Activated CD4-positive, CD25-positive, alpha-beta regulatory T cell treated with anti-CD3 and anti-CD28 coated beads, Interleukin-2, amount 50 U/mL, for 16 hours (primary cell): ENCODE measurements around the gene SERPINE3.

Source experiments
- DNase-seq: peaks from one replicate; pipeline ENCODE4 v3.0.0-alpha.2; 2020; ENCODE audit warnings: low read depth, low spot score

Gene SERPINE3

DNA sequence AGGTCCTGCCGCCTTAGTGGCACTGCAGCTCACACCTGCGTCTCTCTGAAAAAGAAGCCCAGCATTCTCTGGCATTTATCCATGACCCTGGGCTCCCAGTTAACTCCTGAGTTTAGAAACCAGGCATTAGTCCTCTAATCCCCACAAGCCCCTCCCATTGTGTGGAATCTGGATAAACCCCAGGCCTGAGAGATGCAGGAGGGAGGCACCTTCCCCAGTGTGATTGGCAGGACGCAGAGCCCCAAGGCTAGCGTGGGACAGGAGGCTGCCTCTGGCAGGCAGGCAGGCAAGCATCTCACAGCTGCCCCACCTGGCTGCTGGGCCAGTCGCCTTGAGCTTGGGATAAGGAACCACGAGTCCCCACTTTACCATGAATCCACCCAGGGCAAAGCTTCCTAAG lies 11.0 kb upstream of the SERPINE3 start:
- DNase-seq: no peak

DNA sequence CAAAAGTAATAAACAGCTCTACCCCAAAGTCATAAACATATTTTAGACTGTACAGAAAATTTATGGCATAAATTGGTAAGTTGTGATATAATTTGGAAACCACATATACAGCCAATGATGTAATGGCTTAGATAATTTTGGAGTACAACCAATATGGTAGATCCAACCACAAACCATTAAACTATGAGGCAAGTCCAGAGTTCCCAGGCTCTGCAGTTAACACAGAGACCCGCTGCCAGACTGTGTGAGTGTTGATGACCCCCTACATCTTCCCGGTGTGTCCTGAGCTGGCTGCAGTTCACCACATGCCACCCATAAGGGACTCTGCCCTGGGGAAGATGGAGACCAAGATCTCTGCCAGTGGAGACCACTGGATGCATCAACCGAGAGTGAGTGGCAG lies 9.9 kb upstream of the SERPINE3 start:
- no peak for DNase-seq

DNA sequence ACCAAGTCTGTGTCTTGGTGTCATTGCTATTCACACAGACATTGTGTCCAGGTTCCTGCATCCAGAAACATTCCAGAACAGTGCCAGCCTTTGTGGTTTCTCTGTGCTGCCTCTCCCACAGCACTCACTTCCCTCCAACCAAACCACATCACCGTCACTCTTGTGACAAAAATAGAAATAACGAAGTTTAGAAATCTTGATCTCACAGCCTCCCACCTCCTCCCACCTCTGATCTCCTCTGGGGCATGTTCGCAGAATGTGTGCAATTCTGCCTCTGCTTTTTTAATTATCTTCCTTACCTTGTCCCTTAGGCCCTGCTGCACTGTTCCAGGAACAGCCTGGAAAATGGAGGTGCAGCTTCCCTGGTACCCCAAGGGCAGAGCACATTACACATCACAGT lies 8.7 kb upstream of the SERPINE3 start:
- DNase-seq: no peak

DNA sequence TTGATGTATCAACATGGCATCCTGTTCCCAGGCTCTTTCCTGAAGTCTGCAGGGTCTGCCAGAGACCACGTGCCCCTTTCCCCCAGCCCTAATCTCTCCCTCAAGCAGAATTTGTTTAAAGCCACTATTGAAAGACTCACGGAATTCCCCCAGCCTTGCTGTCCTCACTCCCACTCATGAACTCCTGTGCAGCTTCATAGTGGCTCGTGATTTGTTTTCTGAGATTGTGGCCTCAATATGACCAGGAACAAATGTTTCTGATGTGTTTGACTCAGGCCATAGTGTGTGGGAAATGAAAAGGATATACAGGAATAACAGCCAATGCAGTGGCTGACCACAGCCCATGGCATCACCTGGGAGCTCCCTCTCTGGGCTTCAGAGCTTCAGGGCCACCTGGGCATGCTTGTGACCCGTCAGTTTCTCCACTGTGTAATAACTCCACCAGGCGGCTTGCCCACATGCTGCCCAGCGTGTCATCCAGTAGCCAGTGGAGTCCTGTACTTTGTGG lies 8.1 kb upstream of the SERPINE3 start:
- DNase-seq: no peak

DNA sequence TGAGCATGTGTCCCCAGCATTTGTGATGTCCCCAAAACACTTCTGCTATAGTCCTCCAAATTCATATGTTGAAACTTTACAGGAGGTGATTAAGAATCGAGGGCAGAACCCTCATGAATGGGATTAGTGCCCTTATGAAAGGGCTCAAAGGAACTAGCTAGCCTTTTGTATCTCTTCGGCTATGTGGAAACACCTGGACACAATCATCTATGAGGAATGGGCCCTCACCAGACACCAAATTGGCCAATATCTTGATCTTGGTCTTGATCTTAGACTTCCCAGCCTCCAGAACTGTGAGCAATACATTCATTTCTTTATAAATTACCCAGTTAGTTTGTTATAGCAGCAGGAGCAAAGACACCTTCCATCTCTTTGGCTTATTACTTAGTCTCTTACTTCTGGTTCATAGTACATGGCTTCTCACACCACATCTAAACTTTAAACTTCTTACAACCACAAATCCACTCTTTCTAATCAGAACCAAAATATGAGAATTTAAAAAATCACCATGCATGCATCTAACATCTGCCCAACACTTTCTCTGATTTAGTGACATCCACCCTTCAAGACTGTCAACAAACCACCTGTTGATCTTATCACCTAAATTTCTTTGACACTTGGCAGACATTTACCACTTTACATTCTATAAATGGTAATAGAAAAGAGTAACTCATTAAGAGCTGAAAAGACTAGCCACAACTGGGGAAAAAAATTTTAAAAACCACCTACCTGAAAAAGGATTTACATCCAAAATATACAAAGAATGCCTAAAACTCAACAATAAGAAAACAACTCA lies 6.7 kb upstream of the SERPINE3 start:
- no peak for DNase-seq

DNA sequence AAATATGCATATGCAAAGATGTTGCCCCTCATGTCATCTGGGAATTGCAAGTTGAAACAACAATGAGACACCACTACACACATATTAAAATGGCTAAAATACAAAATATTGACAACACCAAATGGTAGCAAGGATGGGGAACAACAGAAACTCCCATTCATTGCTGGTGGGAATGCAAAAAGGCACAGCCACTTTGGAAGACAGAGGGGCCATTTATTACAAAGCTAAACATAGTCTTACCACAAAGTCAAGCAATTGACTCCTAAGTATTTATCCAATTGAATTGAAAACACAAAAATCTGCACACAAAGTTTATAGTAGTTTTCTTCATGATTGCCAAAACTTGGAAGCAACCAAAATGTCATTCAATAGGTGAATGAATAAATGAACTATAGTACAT lies 6.1 kb upstream of the SERPINE3 start:
- DNase-seq: no peak

DNA sequence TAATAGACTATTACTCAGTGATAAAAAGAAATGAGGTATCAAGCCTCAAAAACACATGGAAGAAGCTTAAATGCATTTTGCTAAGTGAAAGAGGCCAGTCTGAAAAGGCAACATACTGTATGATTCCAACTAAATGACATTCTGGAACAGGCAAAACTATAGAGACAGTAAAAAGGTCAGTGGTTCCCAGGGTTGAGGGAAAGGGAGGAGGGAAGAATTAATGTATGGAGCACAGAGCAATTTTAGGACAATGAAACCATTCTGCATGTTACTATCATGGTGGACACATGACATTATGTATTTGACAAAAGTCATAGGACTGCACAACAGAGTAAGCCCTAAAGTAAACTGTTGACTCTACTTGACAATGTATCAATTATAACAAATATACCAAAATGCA lies 5.7 kb upstream of the SERPINE3 start:
- no peak for DNase-seq

DNA sequence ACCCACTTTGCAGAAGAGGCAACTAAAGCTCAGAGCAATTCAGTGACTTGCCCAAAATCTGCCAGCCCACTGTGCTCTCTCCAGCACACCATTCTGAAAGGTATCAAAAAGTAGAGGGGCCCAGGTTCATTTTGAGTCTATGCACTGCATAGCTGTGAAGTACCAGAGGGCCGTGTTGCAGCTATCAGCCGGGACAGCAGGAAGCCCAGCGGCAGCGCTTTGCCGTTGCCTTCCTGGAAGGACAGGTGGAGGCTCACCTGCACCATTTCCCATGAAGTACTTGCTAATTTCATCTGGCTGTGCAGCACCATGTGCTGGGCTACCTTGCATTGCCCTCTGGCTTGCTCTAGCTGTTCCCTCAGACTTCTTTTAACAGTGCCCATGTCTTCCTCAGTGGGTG lies 2.7 kb upstream of the SERPINE3 start:
- no peak for DNase-seq

DNA sequence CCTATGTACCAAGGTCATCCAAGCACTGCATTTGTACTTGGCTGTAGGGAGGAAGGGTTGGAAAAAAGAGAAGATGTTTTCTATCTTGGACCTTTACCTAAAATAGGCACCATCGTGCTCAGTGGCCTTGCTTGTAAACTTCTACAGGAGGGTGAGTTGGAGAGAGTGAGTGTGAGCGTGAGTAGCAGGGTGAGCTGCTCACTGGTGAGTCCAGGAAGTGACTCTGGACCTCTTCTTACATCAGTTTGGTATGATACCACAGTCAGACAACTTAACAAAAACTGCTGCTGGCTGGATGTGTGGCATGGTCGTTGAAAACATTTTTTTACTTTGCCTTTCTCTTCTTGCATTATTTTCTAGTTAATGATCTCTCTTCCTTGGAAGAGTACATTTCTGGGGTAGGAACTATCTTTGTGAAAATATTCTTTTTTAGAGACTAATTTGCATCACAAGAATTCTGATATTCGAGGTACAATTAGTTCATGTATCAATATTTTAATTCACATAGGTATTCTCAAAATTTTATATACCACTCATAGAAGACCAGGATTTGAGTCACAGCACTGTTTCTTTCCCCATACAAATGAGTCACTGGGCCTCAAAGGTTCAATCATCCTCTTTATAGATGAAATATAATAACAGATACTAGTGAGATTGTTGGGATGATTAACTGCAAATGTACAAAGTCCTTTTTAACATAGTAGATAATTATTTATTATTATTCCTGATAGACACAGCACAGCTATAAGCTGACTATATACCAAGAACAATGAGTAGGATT lies 651 bp downstream of the SERPINE3 start:
- DNase-seq: no peak

DNA sequence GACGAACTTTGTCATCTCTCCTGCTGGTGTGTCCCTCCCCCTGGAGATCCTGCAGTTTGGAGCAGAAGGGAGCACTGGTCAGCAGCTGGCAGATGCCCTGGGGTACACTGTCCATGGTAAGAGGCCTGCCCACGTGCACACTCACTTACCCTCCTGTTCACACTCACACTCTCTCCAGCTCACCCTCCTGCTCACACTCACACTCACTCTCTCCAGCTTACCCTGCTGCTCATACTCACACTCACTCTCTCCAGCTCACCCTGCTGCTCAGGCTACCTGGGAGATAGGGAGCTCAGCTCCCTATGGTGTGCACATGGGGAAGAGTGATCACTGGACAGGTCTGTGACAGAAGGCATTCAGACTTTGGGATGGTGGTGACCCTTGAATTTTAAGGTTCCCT lies 1.7 kb downstream of the SERPINE3 start:
- no peak for DNase-seq

DNA sequence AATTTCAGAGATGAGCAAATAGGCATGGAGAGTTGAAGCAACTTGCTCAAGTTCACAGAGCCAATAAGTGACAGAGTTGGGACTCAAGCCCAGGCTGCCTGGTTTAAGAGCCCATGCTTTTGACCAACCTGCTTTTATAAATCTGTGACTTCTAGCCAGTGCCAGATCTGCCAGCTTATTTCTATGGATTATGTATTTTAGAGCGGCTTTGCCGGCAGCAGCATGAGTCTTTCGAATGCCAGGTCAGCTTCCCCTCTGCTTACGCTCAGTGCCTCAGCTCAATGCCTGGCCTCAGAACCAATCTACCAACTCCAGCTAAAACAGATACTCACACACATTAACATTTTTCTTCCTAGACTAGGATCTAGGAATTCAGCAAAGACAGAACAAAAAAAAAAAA lies 2.3 kb downstream of the SERPINE3 start:
- DNase-seq: no peak

DNA sequence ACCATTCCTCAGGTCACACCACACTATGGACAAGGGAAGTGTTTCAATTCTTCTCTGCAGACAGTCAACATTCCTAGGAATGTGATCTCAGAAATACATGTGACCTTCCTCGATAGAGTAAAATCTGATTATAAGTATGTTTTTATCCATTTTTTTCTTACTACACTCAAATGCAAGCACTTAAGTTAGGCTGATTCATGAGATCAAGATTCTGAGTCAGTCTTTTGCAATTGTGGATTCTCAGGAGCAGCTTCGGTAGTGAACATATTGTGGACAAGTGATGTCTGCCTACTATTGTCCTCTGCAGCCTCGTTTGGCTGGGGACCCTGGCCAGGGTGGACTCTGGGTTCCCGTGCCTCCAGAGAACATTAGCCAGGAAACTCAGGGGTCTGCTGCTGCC lies 3.2 kb downstream of the SERPINE3 start:
- no peak for DNase-seq

DNA sequence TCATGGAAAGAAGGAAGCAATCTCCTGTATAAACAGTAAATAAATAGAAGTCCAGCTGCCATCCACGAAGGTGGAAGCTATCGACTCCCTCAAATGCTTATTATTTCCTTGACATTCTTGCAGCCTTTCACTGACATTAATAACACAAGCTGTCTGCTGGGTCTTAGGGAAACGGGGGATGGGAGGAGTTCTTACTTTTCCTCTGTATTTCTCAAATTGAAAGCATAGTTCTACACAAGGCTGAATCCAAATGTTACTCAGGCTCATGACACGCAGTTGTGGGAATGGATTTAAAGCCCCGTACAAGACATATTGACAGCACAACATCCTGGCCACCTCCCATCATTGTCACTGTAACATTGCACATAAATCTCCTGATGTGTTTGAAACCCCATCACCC lies 4.0 kb downstream of the SERPINE3 start:
- no peak for DNase-seq

DNA sequence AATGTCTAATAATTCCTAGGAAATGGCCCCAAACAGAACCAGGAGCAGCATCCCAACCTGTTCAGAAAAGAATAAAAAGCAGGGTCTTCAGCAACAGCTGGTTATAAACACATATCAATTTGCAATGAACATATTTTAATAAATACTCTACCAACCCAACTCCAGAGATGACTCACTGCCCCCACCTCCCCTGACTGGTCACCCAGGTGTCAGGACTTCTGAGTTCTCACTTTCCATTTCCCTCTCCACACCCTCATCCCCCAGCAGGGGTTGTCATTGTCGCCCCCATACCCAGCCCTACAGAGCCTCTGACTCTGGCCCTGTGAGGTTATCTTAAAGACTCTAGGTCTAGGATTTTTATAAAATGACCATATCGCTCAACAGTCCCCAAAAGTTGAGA lies 6.9 kb downstream of the SERPINE3 start:
- no peak for DNase-seq

DNA sequence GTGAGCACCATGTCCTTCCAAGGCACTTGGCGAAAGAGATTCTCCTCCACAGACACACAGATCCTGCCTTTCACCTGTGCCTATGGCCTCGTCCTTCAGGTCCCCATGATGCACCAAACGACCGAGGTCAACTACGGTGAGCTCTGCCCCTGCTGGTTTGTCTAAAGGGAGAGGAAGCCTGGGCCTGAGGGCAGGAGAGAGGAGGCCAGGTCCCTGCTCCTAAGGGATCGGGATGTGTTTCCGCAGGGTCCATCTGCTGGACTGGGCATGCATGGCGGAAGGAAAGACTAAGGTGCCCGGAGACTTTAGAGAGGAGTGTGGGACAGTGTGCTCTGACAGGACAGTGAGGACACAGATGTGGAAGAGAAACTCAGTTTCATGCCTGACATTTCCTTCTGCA lies 7.6 kb downstream of the SERPINE3 start:
- no peak for DNase-seq

DNA sequence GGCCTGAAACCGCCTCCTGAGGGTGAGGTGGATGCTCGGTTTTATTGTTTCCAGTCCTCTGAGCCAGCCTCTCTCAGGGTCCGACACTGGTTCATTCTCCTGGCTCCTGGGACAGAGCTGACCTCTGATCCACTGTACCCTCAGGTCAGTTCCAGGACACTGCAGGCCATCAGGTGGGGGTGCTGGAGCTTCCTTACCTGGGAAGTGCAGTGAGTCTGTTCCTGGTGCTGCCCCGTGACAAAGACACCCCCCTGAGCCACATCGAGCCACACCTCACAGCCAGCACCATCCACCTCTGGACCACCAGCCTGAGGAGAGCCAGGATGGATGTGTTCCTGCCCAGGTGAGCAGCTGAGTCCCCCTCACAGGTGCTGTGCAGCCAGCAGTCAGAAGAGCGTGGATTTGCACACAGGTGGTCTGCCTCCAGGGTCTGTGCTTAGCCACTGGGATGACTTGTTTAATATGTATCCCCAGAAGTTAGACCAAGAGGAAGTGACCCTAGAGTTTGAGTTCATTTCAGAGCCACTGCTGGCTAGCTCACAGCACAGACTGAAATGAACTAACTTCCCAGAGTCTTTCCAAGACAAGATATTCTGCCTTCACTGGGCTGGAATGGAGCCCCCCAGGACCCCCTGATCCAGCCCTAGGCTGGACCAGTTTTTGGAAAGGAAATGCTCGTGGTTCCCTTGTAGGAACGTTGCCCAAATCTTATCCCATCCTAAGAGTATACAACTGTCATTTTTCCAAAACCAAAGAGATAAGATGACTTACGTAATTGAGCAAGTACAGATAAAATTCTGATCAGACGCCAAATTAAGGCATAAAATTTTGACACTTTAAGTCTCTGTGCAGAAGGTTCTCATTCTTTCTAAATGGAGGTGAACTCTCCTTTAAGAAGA lies 8.8 kb downstream of the SERPINE3 start:
- no peak for DNase-seq

DNA sequence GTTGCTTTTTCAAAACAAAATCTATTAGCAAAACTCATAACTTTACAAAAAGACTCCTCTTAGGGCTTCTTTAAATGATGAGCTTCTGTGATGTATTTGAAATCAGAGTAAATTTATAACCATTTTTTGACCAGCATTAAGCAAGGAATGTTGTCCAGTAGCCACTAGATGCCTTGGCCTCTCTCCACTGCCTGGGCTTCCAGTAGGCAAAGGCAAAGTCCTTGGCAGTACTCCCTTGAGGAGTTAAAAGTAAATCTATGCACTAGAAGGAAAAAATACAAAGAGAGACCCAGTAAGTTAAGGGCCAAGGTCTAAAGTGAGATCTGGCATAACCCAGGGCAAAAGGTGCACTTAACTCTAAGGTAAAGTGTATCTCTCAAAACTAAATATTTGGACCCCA lies 9.5 kb downstream of the SERPINE3 start:
- DNase-seq: no peak

DNA sequence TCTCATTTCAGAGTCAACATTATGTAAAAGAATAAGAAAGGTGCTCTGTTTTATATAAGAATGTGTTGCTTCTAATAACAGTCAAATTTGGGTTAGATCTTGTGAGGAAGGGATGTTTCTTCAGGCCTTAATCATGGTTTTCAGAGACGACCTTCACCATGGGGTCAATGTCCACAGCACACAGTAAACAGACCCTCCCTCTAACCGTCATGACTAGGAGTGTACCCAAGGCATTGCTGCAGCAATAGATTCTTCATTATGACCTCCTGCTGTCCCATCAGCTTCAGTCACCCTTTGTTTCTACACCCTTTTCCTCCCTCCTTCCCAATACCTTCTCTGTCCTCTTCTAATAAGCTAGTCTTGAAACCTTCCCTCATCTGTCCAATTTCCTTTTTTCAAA lies 15.7 kb downstream of the SERPINE3 start:
- no peak for DNase-seq

DNA sequence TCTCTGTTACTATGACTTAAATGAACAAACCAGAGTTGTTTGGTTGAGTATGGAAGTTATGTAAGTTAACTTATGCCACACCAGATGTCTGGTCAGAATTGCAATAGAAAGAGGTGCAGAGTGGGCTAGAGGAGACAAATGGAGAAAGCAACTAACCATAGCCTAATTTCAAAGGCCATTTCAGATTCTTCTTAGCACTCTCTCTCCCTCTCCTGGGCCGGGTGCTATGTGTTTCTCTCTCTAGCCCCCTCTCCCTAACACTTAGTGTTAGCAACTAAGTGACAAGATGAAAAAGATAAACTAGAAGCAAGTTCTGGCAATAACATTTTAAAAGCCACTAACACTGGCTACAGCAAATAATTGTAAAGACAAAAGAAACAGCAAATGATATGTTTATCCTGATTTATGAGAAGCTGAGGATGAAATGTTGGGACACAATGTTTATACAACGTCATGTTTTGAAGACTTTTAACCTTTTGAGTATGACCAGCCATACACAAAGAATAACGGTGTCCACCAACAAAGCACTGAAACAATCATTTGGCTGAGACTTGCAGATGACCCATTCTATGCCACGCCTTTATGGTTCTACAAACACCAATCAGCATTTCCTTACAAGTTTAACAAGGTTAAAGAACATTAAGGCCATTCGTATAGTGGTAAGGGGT lies 18.6 kb downstream of the SERPINE3 start:
- DNase-seq: no peak

DNA sequence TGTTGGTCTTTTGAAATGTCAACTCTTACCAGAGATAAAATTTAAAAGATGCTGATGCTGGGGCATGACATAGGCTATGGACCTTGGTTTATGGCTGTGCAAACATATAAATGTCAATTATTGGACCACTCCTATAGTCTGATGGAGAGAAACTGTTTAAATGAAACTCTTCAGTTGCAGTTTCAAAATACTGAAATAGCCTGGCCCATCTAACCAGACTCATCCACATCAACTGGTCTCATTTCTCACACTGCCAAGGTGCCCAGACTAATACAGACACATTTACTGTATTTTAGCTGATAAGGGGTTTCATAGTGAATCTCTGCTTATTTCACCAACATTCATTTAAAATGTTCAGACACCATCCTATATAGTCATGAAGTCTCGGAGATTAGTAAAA lies 19.9 kb downstream of the SERPINE3 start:
- DNase-seq: no peak

DNA sequence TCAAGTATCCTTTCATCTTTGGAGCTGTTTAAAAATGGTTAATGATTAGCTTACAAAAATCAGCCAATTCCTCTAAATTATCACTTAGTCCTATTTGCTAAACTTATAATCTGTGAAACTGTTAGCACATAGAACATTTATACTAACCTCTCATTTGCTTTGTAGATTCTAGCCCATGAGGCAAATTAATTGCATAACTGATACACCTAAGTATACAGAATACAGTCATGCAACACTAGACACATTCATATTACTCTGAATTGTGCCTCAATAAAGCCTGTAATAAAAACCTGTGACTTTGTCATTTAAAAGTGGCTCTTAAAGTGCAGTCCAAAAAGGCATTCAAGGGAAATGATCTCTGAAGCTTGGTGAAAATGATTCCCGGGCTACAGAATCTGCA lies 21.0 kb downstream of the SERPINE3 start:
- DNase-seq: no peak

DNA sequence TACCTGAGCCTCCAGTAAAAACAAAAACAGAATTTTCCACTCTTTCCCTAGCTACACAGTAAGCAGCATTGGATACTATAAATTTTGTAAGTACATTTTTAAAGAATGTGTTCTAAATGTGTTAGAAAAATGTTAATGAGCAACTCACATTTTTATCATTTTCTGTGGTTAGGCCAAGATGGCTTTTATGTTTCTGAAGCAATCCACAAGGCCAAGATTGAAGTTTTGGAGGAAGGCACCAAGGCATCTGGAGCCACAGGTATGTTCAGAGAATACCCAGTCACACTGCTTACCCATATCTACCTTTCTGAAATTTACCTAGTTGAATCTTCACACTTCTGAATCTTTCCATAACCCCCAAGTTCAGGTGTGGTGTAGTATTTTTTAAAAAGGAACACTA lies 21.6 kb downstream of the SERPINE3 start:
- DNase-seq: no peak
